NCI-H146 (cell line): ENCODE measurements around the gene CDH4.
"Not testable (repeated sequence)": the region's sequence is repeated elsewhere in the genome, so short reads cannot be mapped to it uniquely, and the experiment has no call there.

Experiments
- DNase-seq: peaks from one replicate; lab custom pipeline; 2025; lab: John Stamatoyannopoulos, UW

Gene CDH4

DNA sequence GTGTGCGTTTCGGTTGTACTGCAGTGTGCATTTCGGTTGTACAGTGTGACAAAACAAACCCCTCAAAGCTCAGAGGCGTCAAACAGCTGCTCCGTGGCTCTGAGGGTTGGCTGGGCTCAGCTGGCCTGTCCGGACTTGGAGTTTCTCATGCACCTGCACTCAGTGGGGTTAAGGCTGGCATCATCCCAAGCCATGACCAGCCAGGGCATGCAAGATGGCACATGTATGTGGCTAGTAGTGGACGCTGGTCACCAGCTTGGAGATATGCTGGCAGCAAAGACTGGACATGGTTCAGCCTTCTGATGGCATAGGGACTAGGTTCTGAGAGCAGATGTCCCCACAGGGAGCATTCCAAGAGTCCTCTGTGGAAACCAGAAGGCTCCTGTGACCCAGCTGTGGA is 187.2 kb downstream of the CDH4 start:
- DNase-seq: no peak

DNA sequence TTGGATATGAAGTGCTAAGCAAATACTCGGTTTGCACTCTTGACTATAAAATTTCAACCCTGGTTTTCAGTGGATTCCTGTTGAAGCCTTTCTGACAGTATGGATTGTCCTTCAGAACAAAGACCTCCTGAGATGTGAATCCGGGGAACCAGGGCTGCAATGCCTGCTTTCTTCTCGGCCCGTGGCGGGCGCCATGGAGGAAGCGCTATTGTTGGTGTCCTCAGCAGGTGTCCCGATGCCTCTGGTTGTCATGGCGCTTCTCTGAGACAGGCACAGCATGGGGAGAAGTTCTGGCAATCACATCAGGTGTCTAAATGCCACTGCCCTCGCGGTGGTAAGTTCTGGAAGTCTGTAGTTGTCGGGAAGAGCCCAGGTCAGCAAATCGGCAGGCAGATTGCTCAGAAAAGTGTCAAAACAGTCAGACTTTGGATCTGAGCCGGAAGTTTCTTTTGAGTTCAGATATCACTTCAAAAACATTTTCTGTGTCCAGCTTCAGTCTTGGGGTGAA is 188.5 kb downstream of the CDH4 start:
- DNase-seq: no peak

DNA sequence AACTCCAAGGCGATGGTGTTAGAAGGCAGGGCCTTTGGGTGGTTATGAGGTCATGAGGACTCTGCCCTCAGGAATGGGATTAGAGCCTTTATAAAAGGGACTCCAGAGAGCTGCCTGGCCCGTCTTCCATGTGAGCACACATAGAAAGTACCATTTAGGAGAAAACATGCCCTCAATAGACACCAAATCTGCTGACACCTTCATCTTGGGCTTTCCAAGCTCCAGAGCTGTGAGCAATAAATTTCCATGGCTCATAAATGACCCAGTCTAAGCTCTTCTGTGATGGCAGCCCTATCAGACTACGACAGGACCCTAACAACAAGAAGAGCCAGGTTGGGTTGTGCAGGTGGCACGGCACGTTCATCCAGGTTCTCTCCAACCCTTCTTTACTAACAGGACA is 189.5 kb downstream of the CDH4 start:
- DNase-seq: no peak

DNA sequence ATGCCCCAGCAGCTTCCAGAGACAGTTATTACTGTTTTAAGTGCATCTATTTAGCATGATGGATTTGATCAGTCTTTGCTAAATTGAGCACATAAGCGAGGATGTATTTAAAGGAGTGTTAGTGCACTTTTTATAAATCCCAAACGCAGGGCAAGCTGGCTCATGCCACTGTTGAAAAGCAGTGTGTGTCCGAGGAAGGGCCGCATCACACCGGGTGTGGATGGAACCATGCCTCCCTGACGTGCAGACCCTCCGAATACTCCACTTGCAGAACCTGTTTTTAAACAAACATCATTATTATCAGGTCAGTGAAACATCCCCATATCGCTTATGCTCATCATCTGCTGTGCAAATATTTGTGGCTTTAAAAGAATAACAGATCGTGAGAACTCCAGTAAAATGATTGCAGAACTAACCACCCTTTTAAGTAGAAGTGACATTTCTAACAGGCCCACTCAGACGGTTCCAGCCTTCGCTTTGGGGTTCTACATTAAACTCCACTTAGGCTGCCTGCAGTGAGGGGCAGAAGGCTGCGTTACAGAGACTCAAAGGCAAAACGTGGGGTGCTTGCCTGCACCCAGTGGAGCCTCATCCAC is 190.1 kb downstream of the CDH4 start:
- no peak for DNase-seq

DNA sequence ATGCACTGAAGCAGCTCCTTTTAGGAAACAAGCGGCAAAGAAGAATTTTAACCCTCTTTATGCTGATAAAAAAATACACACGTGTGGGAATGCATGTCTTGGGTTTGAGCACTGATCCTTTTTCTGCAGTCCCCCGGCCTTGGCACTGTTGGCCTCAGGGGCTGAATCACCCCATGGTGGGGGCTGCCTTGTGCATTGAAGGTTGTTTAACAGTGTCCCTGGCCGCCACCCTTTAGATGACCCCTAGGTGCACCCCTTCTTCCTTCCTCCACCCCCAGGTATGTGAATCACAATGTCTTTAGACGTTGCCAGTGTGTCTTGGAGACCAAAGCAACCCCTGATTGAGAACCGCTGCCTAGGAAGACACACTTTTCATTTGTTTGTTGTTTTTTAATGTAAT is 190.7 kb downstream of the CDH4 start:
- DNase-seq: no peak

DNA sequence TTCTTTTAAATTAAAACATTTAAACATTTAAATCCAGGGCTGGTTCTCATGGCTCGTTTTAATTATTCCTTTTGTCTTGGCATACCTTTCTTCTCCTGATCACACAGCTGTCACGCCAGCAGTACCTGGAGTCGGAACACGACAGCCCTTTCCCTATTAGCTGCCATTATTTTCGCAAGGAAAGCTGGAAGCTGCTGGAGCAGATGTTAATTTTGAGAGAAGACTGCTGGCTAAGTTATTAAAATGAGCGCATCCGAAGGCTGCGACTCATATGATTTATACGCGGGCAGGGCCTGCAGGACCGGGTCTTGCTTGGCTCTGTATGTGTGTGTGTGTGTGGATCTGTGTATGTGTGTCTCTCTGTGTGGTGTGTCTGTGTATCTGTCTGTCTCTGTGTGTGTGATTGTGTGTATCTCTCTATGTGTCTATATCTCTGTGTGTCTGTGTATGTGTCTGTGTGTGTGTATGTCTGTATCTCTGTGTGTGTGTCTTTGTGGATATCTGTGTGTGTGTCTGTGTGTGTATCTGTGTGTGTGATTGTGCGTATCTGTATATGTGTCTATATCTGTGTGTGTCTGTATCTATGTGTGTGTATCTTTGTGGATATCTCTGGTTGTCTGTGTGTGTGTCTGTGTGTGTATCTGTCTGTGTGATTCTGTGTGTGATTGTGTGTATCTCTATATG is 191.5 kb downstream of the CDH4 start:
- DNase-seq: no peak

DNA sequence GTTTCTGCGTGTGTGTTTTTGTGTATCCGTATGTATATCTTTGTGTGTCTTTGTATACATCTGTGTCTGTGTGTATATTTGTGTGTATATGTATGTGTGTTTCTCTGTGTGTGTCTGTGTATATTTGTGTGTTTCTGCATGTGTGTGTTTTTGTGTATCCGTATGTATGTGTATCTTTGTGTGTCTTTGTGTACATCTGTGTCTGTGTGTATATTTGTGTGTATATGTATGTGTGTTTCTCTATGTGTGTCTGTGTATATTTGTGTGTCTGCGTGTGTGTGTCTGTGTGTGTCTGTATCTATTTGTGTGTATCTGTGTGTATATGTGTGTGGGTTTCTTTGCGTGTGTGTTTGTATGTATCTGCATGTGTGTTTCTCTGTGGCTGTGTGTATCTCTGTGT is 192.6 kb downstream of the CDH4 start:
- DNase-seq: no peak

DNA sequence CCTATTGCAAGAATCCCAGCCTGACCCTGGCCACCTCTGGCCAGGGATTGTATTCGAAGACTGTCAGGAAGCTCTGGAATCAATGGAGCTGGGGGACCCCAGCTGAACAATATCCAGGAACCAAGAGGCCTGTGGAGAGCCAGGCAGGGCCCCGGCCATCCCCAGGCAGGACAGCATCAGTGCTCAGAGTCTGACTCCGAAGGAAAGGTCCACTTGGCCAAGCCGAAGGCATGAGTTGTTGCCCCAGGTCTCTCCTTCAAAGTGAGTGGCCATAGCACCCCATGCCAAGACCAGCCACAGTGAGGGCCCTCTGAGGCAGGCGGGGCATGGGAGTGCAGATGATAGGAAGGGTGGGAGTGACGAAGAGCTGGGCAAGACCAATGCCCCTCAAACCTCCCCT is 193.1 kb downstream of the CDH4 start:
- DNase-seq: no peak

DNA sequence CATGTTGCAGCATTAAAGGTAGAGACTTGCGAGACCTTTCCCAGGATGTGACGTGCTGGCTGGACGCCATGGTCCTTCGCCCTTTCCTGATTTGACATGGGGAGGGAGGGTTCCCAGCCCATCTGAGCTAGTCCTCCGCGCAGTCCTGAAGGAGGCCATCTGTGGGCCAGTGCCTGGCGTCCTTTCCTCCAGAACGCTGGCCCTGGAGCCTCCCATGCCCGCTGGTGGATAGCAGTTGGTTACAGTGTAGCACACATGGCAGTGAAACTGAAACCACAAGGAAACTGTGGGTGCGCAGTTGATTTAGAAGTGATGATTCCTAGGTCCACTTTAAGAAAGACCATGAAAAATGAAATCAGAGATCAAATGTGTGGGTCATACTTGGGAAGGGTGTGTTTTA is 193.7 kb downstream of the CDH4 start:
- DNase-seq: no peak

DNA sequence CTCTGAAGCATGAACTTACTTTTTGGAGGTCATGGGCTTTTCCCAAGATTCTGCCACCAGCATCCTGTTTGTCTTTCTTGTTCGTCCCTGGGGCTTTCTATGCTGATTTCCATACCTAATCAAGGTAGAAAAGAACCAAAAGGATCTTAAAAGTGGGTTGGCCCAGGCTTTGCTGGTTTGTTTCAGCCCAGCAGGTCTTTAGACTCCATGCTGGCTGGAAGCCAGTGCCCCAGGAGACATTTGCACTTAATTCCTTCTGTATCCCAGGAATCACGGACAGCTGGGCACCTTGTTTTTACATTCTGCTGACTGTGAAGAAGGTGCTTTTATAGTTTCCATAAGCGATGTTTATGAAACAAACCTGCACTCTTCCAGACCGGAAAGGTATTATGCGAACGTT is 195.9 kb downstream of the CDH4 start:
- DNase-seq: no peak

DNA sequence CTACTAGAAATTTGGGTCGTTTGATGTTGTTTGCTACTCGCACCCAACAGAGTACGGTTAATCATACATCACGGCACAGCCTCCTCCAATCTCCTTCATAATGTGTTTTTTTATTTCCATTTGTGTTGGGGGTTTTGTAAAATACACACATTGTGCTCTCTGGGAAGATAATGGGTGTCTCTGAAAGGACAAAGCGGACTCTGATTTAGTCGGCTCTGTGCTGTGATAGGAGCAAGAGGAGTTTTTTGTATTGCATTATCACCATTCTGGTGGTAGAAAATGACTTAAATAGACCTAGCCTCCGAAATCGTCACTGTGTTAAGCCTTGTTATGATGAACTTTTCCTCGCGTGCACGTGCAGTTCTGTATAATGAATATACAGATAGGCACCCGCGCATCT is 196.3 kb downstream of the CDH4 start:
- no peak for DNase-seq

DNA sequence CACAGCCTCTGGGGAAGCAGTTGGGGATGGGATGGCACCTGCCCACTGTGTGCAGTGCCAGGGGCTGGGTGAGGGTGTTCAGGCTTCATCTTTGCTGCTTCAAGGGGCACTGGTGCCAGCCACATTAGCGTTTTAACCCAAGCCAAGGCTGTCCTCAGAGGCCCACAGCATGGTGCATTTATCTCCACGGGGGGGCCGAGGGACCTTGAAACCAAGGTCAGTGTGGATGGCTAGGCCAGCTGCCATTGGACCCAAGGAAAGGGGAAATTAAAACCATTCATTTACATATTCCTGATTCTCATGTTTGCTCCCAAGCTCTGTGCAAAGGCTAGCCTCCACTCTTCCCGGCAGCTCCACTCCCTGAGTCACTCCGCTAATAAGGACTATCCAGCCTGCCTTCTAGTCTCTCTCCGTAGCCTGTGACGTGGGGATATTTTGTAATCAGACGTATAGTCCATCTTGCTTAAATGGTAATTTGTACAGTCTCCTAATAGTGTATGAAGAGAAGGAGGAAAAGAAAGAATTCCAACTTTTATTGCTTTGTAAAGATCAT is 197.1 kb downstream of the CDH4 start:
- DNase-seq: no peak

DNA sequence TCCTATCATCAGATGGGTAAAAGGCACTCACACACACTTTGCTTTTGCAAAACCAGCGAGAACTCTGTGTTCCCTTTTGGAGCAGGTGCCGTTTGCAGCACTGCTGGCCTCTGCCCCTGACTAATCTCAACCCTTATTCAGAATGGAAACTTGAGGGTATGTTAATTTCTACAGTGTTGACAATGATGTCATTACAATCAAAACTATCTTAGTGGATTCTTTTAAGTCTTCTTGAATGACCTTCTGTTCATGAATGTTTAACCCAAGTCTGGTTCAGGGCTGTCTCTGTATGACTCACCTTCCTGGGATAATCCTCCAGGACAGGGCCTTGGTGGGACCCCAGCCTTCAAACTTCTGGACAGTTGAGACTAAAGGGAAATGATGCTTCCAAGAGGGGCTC is 197.9 kb downstream of the CDH4 start:
- no peak for DNase-seq

DNA sequence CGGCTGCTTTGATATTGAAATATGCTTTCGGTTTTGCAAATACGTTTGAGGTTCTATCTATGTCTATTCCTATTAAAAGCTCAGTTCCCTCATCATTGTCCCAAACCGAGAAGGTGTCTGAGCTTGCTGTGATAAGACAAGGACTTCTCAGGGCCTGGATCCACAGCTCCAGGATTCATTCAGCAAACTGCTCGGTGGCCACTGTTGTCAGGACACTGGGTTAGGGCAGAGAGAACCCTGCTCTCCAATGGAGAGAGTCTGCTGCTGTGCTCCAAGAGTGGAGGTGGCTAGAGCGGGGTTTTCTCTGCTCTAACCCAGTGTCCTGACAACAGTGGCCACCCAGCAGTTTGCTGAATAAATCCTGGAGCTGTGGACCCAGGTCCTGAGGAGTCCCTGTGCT is 198.5 kb downstream of the CDH4 start:
- DNase-seq: no peak

DNA sequence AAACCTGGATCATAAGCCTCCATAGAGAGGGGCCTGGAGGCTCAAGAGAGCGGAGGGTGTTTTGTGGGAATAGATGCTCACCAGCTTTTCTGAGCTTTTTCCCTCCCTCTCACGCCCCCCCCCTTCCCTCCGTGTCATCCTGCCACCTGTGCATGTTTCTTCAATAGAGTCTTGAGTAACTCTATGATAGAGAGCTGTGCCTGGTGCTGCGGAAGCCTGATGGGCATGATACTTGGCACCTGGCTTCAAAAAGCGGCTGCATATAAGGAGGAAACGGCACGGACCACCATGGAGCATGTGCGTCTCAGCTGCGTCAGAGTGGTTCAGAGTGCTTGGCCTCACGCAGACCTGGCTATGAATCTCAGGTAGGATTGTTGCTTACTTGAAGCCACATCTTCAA is 198.9 kb downstream of the CDH4 start:
- no peak for DNase-seq

DNA sequence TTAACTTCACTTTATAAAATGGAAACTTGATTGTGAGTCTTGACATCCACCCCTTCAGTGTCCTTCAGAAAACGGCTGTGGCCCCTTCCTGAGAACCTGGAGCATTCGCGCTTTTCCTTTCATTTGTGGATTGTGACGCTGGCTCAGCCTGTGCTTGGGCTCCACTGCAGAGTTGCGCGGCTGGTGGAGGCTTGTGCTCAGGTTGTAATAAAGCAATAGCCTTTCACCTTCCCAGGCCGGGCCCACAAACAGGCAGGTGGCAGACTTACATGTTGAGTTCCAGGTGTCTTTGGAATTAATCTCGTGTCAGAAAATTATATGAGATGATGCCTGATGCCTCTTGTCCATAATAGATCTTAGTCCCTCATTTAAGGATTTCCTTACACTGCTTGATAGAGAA is 199.9 kb downstream of the CDH4 start:
- DNase-seq: no peak

DNA sequence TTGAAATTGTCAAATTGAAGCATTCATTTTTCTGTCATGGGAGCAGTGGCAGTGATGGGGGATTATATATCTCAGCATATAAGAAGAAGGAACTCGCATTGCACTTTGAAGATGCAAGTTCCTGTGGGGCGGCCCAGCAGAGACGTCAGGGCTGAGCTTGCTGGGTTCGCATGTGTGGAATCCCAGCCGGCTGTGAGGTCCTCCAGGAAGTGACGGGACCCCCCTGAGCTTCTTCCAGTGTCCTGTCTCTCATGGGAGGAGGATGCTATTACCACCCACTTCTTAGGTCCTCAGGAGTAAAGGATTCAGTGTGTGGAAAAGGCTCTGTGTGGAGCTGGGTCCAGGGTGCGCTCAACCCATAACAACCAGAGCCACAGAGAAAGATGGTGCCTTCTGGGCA is 201.2 kb downstream of the CDH4 start:
- DNase-seq: no peak

DNA sequence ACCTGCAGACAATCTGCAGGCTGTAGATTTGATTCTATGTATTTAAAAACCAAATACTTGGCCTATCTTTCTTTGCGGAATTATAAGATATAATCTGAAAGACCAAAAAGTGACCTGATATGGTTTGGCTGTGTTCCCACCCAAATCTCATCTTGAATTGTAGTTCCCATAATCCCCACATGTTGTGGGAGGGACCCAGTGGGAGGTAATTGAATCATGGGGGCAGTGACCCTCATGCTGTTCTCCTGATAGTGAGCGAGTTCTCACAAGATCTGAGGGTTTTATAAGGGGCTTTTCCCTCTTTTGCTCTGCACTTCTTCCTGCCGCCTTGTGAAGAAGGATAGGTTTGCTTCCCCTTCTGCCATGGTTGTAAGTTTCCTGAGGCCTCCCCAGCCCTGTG is 201.6 kb downstream of the CDH4 start:
- DNase-seq: not testable (repeated sequence)

DNA sequence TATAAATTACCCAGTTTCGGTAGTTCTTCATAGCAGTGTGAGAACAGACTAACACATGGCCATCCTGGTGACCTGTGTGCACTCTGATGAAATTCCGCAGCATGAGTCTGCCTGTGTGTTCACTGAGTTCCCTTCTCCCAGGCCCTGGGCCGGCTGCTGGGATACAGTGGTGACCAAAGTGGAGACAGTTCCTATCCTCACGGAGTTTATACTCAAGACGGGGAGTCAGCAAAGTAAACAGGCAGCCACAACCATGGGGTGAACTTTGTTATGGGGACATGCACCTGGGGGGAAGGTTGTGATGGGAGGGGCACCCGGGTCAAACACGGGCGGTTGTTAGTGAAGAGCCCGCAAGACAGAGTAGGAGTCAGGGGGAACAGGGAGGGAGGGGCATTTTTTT is 202.0 kb downstream of the CDH4 start:
- no peak for DNase-seq

DNA sequence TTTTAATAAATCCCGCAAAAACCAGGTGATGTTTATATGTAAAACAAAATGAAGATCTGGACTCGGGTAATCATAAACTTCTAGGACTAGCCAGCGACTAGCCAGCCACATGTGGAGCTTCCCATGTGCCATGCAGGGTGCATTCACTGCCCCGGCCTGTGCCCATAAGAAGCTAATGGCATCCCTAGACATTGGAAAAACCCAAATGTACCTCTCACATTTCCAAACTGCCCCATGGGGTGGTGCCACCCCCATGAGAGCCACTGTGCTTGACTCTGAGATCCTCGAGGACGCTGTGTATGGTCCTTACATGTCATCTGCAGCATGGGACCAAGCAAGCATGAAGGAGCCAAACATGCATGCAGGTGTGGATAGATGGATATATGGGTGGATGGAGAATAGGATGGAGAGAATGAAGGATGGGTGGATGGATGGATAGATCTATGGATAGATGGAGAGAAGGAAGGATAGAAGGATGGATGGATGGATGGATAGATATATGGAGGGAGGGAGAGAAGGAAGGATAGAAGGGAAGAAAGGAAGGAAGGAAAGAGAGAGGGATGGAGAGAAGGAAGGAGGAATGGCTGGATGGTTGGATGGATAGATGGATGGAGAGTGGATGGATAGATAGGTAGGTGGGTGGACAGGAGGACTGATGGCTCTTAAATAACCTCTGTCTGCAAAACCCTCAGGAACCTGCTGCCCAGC is 203.6 kb downstream of the CDH4 start:
- DNase-seq: no peak

DNA sequence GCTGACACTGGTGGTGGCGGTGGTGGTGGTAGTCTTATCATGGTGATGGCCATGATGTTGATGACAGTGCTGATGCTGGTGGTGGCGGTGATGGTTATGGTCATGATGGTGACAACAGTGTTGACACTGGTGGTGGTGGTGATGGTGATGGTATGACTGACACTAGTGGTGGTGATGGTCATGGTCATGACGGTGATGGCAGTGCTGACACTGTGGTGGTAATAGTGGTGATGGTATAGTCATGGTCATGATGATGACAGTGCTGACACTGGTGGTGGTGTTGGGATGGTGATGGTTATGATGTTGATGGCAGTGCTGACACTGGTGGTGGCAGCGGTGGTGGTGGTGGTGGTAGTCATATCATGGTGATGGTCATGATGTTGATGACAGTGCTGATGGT is 205.7 kb downstream of the CDH4 start:
- DNase-seq: no peak

DNA sequence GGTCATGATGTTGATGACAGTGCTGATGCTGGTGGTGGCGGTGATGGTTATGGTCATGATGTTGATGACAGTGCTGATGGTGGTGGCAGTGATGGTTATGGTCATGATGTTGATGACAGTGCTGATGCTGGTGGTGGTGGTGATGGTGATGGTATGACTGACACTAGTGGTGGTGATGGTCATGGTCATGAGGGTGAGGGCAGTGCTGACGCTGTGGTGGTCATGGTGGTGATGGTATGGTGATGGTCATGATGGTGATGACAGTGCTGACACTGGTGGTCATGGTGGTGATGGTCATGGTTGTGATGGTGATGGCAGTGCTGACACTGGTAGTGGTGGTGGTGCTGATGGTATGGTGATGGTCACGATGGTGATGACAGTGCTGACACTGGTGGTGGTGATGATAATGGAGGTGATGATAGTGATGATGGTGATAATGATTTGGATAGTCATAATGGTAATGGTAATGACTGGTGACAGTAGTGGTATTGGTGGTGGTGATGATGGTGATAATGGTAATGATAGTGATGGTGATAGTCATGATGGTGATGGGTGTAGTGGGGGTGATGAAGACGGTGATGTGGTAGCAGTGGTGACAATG is 206.2 kb downstream of the CDH4 start:
- DNase-seq: no peak

DNA sequence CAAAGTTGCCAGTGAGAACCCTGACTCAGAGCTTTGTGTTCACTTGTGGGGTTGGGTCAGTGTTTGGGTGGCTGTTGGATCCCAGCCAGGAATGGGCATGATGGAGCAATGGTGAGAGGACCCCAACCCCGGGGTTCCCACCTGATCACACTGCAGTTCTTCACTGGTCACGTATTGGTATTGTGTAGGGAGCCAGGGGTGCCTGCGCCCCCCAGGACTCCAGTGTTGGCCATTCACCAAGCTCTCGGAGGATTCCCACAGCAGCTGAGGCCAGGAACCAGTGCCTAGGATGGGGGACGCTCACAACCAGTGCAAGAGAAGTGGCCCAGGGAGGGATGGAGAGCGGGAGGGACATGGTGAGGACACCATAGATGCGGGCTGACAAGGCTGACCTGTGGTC is 207.2 kb downstream of the CDH4 start:
- DNase-seq: no peak
